Panc1 (cell line): Measurements from ENCODE around the gene MICALL1.

Source experiments
- CTCF ChIP-seq: fragments of 450-650 bp; IDR thresholded peaks from 2 replicates; pipeline ENCODE4 v1.5.1; 2017; ENCODE audit warnings: mild to moderate bottlenecking
- POLR2AphosphoS5 ChIP-seq: IDR thresholded peaks from 2 replicates; pipeline ENCODE4 v1.6.1; 2012; ENCODE audit warnings: mild to moderate bottlenecking, low read depth, low read length, moderate library complexity
- REST ChIP-seq, 2 experiments: IDR thresholded peaks; 2 replicates each; pipeline ENCODE4 v1.6.1; 2011 to 2012; ENCODE audit warnings: low read depth in 2 of 2, control low read depth in 1 of 2, low read length in 1 of 2, mild to moderate bottlenecking in 1 of 2, moderate library complexity in 1 of 2; ENCODE audit not compliant: insufficient read depth in 1 of 2

- TF ChIP-seq POLR2AphosphoS5 (no peak), CTCF (no peak), REST (IDR thresholded peaks at IDR 0.05; ENCODE audit: insufficient read depth in 1 of 2, low read depth in 2 of 2, low read length in 1 of 2) (no peak)
Observed at GRCh38 chr22:37907036-37907954, 1.2 kb downstream of the MICALL1 start.
